SK-N-MC (cell line): Measurements from ENCODE around the gene TRIM44.

ENCODE experiments used
- EZH2 ChIP-seq: fragments of 200-600 bp; sonication (generic); IDR thresholded peaks from one replicate; pipeline ENCODE4 v1.6.1; 2017; ENCODE audit warnings: antibody characterized with exemption
- FOXP2 ChIP-seq: optimal IDR thresholded peaks from 2 replicates; pipeline ENCODE3; 2011; ENCODE audit warnings: mild to moderate bottlenecking, moderate library complexity; ENCODE audit not compliant: insufficient read depth; ENCODE audit errors: extremely low read length, control extremely low read depth
- POLR2AphosphoS5 ChIP-seq: IDR thresholded peaks from 2 replicates; pipeline ENCODE4 v1.6.1; 2012; ENCODE audit warnings: mild to moderate bottlenecking, low read depth, low read length, borderline replicate concordance

GRCh38 chr11:35664977-35665441, 2.4 kb downstream of the TRIM44 start:
- TF ChIP-seq EZH2 (no peak), POLR2AphosphoS5 (no peak), FOXP2 (no peak)
